NCI-H1930 (cell line): Measurements from ENCODE around the gene DCAKD.
"Not testable (repeated sequence)": the region's sequence is repeated elsewhere in the genome, so short reads cannot be mapped to it uniquely, and the experiment has no call there.

Experiments used
- DNase-seq, 2 experiments: peaks; one replicate each; lab custom pipeline; 2025; lab: John Stamatoyannopoulos, UW

The DCAKD gene

GRCh38 chr17:45067637-45068036 lies 16.2 kb upstream of the DCAKD start:
- no peak for DNase-seq

GRCh38 chr17:45063198-45063597 lies 11.8 kb upstream of the DCAKD start:
- no peak for DNase-seq

DNA sequence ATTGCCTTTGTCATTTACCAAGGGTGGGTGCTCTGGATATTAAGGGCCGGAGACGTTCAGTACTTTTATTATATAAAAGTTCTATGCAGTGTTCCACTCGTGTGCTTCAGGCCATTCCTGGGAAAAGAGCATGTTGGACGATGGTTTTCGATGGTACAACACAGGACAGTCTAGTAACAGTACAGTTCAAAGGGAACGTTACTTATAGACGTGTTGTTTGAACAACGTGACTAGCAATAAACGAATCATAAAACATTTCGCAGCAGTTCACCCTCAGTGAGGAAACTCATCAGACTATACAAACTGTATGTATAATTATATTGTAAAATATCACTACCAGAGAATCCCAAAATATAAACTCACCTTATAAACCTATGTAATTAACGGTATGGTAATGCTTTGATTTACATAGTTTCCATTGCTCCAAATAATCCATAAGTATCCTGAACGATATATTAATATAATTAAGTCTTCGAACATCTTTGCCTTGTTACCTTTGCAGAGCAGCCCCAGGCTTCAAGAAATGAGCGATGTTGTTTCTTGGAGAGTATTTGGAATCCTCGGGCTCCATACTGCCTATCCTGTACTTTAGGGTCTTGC lies 10.3 kb upstream of the DCAKD start:
- no peak for DNase-seq

- DNase-seq: peak; percentile 98 to 99
Observed at GRCh38 chr17:45060797-45061605, 9.6 kb upstream of the DCAKD start, which contains the start of gene NMT1. NMT1 (plus strand) TSS chr17:45061317; CDS start chr17:45061330, 13 bp downstream.

GRCh38 chr17:45060382-45060796 lies 9.0 kb upstream of the DCAKD start:
- DNase-seq: no peak

- DNase-seq: peak; percentile 14 to 27
Observed at GRCh38 chr17:45052052-45052772, 780 bp upstream of the DCAKD start.

GRCh38 chr17:45051720-45052051 lies 254 bp upstream of the DCAKD start:
- DNase-seq: not testable (repeated sequence)

DNA sequence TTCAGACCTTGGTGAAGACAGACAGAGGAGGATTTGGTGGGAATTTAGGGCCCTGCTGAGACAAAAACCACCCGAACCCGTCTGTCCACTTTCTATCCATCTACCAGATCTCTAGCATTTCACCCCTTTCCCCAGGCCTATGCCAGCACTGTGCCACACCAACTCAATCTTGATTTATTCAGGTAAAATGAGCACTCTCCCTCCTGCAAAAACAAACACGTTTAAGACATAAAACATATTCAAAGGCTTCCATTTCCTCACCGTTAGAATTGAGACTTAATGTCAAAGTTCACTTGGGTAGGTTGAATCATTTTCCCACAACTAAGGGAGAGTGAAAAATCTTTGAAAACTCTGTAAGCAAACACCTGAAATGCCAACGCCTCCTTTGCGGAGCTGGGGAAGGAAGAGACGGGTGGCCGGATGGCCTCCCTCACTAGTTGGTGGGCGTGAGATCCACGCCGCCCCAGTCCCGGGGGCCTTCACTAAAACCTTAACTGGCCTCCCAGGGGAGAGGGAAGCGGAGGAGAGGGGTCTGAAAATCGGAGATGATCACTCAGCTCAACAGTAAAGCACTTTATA lies 862 bp downstream of the DCAKD start:
- no peak for DNase-seq

GRCh38 chr17:45048795-45049563 lies 2.5 kb downstream of the DCAKD start:
- no peak for DNase-seq

DNA sequence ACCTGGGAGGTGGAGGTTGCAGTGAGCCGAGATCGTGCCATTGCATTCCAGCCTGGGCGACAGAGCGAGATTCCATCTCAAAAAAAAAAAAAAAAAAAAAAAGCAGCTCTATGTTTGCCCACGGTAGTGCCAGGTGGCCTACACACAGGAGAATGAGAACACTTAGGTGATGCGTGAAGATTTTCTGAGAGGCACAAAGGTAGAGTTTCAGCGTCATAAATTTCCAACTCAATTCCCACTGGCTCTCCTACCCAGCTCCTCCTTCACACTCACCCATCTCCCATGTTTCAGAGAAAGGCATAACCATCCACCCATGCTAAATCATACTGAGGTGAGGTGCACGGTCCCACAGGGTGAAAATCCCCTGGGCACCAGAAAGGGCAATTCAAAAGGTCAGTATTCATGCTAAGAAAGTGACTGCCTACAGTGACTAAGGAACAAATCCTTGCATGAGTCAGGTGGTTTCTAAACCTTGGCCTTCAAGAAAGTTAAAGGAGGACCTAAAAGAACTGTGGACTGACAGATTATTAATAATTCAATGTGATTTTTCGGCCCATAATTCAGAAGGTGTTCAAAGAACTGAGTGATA lies 4.8 kb downstream of the DCAKD start:
- DNase-seq: no peak

GRCh38 chr17:45043813-45044540 lies 7.5 kb downstream of the DCAKD start:
- DNase-seq: no peak

DNA sequence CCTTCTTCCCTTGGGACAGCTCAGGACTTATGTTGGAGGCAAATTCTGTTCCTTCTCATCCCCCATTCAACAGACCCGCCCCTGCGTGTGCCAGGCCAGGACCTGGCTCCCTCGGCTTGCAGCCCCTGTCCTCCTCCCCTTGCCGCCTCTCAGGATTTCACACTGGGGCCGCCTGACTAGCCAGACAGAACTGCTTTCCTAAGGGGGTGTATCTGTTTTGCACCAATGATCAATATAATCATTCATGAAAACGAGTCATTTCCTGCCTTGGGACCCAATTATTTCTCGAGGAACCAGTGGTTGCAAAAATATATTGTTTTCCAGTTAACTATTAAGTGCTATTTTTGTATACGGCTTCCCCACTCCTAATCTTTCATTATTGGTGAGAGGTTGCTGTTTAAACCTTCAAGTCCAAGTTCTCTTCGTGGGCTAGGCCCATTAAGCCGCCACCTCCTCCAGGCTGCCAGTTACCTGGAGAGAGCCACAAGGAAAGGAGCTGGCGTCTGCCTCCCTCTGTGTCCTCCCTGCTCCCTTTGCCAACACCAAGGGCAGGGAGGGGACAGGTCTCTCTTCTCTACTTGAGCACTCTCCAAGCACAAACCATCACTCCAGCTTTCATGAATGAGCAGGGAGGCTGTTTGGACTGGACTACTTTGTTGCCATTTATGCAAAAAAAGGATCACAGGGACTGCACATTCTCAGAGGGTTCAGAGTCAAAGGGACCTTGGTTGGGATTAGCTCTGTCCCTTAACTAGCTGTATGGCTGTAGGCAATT lies 8.9 kb downstream of the DCAKD start:
- DNase-seq: no peak

- DNase-seq: no peak
Observed at GRCh38 chr17:45040459-45040858, 11.0 kb downstream of the DCAKD start.

DNA sequence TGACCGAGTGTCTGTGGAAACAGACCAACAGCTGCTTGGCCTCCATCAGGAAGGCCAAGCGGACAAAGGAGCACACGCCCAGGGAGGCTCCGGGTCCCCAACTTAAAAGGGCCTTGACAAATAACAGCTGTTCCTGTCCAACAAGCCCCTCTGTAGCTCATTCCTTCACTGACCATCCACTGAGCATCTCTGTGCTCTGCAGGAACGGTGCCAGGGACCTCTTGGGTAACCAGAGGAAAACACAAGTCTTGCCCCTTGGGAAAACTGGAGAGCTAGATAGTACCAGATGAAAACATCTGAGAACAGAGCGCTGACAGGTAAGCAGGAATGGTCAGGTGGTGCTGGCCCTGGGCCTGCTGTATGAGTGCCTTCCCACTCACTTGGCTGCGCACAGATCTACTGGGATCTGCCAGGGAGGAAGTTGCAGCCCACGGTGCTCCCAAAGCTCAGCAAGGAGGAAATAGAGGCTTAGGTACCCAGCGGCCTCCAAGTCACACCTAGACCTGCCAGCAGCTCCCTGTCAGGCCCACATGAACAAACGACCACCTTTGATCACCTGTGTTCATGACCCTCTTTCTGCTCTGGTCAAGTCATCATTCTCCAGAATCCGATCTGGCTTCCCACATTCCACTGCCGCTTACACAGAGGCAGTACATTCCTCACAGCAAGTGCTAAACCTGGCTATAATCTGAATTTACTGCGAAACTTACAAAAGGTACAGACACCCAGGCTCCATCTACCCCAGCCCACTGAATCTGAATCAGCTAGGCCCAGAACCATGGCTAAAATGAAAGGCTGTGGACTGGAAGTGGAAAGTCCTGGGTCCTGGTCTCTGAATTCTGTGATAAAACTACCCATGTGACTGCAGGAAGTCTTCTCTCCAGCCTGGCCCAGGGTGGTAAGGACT lies 12.5 kb downstream of the DCAKD start:
- DNase-seq: no peak

- DNase-seq: no peak
Observed at GRCh38 chr17:45036691-45037090, 14.7 kb downstream of the DCAKD start.

GRCh38 chr17:45035848-45036247 lies 15.6 kb downstream of the DCAKD start:
- no peak for DNase-seq

GRCh38 chr17:45034599-45034998 lies 16.8 kb downstream of the DCAKD start:
- no peak for DNase-seq

- no peak for DNase-seq
Observed at GRCh38 chr17:45032174-45032541, 19.3 kb downstream of the DCAKD start.
